ENCODE measurements around the gene ZNF106.

Gene ZNF106

GRCh38 chr15:42408178-42408577 is 82.8 kb downstream of the ZNF106 start:
- no peak for DNase-seq

- peak in 8 of 56 donors; percentile 22 to 45 (median 28) for DNase-seq
Measured at GRCh38 chr15:42405863-42406482, 85.0 kb downstream of the ZNF106 start.

GRCh38 chr15:42404461-42405235 is 86.3 kb downstream of the ZNF106 start:
- peak in 54 of 56 donors; percentile 31 to 96 (median 80) for DNase-seq

- no peak for DNase-seq
Measured at GRCh38 chr15:42403389-42403788, 87.6 kb downstream of the ZNF106 start.

- DNase-seq = no peak
Measured at GRCh38 chr15:42402455-42403205, 88.3 kb downstream of the ZNF106 start.

- no peak for DNase-seq
Measured at GRCh38 chr15:42401544-42402454, 89.1 kb downstream of the ZNF106 start.

GRCh38 chr15:42395838-42396237 is 95.1 kb downstream of the ZNF106 start:
- DNase-seq = no peak

- no peak for DNase-seq
Measured at GRCh38 chr15:42394106-42394505, 96.8 kb downstream of the ZNF106 start.

GRCh38 chr15:42392309-42393024 is 98.5 kb downstream of the ZNF106 start:
- no peak for DNase-seq

GRCh38 chr15:42387603-42388002 is 103.3 kb downstream of the ZNF106 start:
- DNase-seq = no peak

GRCh38 chr15:42385980-42386700 is 104.8 kb downstream of the ZNF106 start:
- DNase-seq = no peak

- peak in 5 of 56 donors; percentile 6 to 45 (median 16) for DNase-seq
Measured at GRCh38 chr15:42385206-42385979, 105.5 kb downstream of the ZNF106 start.

GRCh38 chr15:42384597-42384996 is 106.3 kb downstream of the ZNF106 start:
- DNase-seq = no peak

GRCh38 chr15:42378011-42378410 is 112.9 kb downstream of the ZNF106 start:
- no peak for DNase-seq

GRCh38 chr15:42375941-42376340 is 115.0 kb downstream of the ZNF106 start:
- no peak for DNase-seq

- DNase-seq = no peak
Measured at GRCh38 chr15:42375252-42375651, 115.7 kb downstream of the ZNF106 start.

- no peak for DNase-seq
Measured at GRCh38 chr15:42374810-42375209, 116.1 kb downstream of the ZNF106 start.

GRCh38 chr15:42373936-42374335 is 117.0 kb downstream of the ZNF106 start:
- no peak for DNase-seq

GRCh38 chr15:42373274-42373673 is 117.7 kb downstream of the ZNF106 start:
- peak in 2 of 56 donors; percentile 15 to 17 for DNase-seq
